GM20000 (cell line): ENCODE measurements around the gene RAB11FIP4.
A peak's percentile ranks its signal among the peaks of the same experiment; 100 is the strongest.

Source experiments
- DNase-seq: peaks from one replicate; pipeline ENCODE4 v3.0.0; 2012; ENCODE audit warnings: low spot score
- TF ChIP-seq, protein P1 (sequence below): IDR thresholded peaks from 2 replicates; pipeline ENCODE4 v1.5.1; 2012; ENCODE audit warnings: mild to moderate bottlenecking, control low read depth; ENCODE audit errors: extremely low read depth, missing control alignments

Gene RAB11FIP4

DNA sequence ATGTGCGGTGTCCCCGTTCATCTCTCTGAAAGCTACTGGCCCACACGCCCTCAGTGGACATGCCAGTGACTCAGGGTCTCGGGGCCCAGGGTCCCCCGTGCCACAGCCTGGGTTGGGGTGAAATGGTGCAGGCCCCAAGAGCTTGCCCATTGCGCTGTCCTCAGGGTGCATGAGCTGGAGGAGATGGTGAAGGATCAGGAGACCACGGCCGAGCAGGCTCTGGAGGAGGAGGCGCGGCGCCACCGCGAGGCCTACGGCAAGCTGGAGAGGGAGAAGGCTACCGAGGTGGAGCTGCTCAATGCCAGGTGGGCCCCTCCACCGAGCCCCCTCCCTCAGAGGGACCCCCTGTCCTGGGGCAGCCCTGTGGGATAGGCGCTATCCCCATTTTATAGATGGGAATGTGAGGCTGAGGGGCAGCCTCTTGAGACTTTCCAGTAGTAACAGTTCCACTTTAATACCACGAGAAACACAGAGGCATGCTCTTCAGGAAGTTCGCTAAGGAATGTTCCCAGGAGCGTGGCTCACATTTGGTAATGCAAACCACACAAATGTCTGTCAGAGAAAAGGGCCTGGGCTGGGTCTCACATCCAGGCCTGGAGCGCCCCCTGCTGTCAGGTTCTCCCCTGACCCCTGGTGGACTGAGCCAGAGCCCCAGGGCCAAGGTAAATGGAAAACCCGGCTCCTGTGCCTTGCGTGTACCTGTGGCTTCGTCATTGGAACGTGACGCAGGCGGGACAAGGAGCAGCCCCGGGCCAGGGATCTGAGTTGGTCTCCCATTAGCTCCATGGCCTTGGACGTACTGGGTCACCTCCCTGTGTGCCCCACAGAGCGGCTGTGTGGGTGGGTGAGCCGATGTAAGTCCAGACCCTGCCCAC lies 133.7 kb downstream of the RAB11FIP4 start:
- TF ChIP-seq, protein P1, sequence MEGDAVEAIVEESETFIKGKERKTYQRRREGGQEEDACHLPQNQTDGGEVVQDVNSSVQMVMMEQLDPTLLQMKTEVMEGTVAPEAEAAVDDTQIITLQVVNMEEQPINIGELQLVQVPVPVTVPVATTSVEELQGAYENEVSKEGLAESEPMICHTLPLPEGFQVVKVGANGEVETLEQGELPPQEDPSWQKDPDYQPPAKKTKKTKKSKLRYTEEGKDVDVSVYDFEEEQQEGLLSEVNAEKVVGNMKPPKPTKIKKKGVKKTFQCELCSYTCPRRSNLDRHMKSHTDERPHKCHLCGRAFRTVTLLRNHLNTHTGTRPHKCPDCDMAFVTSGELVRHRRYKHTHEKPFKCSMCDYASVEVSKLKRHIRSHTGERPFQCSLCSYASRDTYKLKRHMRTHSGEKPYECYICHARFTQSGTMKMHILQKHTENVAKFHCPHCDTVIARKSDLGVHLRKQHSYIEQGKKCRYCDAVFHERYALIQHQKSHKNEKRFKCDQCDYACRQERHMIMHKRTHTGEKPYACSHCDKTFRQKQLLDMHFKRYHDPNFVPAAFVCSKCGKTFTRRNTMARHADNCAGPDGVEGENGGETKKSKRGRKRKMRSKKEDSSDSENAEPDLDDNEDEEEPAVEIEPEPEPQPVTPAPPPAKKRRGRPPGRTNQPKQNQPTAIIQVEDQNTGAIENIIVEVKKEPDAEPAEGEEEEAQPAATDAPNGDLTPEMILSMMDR: peak; percentile 74
- peak; percentile 87 for DNase-seq

- TF ChIP-seq, protein P1: peak; percentile 18
- DNase-seq: no peak
Observed at GRCh38 chr17:31525801-31526549, 134.5 kb downstream of the RAB11FIP4 start.

- DNase-seq: no peak
- TF ChIP-seq, protein P1: no peak
Observed at GRCh38 chr17:31527606-31528005, 136.1 kb downstream of the RAB11FIP4 start.

GRCh38 chr17:31528291-31528874 lies 136.9 kb downstream of the RAB11FIP4 start:
- no peak for DNase-seq
- TF ChIP-seq, protein P1: no peak

- TF ChIP-seq, protein P1: no peak
- no peak for DNase-seq
Observed at GRCh38 chr17:31529841-31530251, 138.4 kb downstream of the RAB11FIP4 start.

GRCh38 chr17:31530391-31530985 lies 139.0 kb downstream of the RAB11FIP4 start:
- TF ChIP-seq, protein P1: no peak

More at GRCh38 chr17:31530391-31530985, 139.0 kb downstream of the RAB11FIP4 start:
- DNase-seq: no peak
